Adrenal gland (tissue), 12 donors: ENCODE results near the gene SLC6A8. TPM values are rescaled to one million over a fixed set of nuclear protein-coding genes. Genes with fewer than 3 reads are reported as not detected.

Source experiments
- DNase-seq, 7 donors: peaks; one replicate each; pipeline ENCODE4 v3.0.0-alpha.2; 2019 to 2020
- H3K27ac ChIP-seq, 5 donors: fragments of 200-600 bp; sonication (generic) in 4 of 5; 1 replicate in 3 of 5; 2 replicates in 2 of 5; pipeline versions ENCODE4 v1.5.1 to v1.8.0; 2016 to 2020; ENCODE audit warnings: mild to moderate bottlenecking in 1 of 5
- H3K27me3 ChIP-seq: fragments of 200-600 bp; 2 replicates; pipeline ENCODE4 v1.8.0; 2021
- H3K36me3 ChIP-seq, 2 donors: fragments of 200-600 bp; replicated peaks in 1 of 2; 1 replicate in 1 of 2; 2 replicates in 1 of 2; pipeline versions ENCODE4 v1.5.1 to v1.8.0; 2018 to 2022
- H3K4me1 ChIP-seq, 2 donors: fragments of 200-600 bp; replicated peaks in 1 of 2; 1 replicate in 1 of 2; 2 replicates in 1 of 2; pipeline versions ENCODE4 v1.5.1 to v1.8.0; 2018 to 2021
- H3K4me3 ChIP-seq, 4 donors: fragments of 200-600 bp; sonication (generic) in 3 of 4; one replicate each; pipeline ENCODE4 v1.5.1; 2016 to 2018
- H3K9me3 ChIP-seq, 3 donors: fragments of 200-600 bp; sonication (generic) in 1 of 3; replicated peaks in 1 of 3; 1 replicate in 2 of 3; 2 replicates in 1 of 3; pipeline versions ENCODE4 v1.5.1 to v1.8.0; 2016 to 2021
- CTCF ChIP-seq, 6 experiments: fragments of 450-650 bp in 4 of 6; fragments of 200-600 bp in 2 of 6; sonication (generic) in 1 of 6; IDR thresholded peaks; 1 replicate in 5 of 6; 2 replicates in 1 of 6; pipeline versions ENCODE4 v1.5.1 to v1.8.0; 2016 to 2021; ENCODE audit warnings: antibody characterized with exemption in 6 of 6, mild to moderate bottlenecking in 2 of 6, moderate library complexity in 1 of 6
- POLR2A ChIP-seq, 2 donors: fragments of 450-650 bp; IDR thresholded peaks; one replicate each; pipeline ENCODE4 v1.6.1; 2017; ENCODE audit warnings: antibody characterized with exemption in 2 of 2, mild to moderate bottlenecking in 2 of 2, moderate library complexity in 1 of 2
- WGBS, 4 donors: extraction: QIAGEN DNeasy Blood & Tissue Kit in 2 of 4; methylation state at CpG; one replicate each; pipeline versions ENCODE4 v1.1.5 to v1.1.7; 2013 to 2017; 5-methylcytosine and 5-hydroxymethylcytosine counted together
- intact Hi-C, 2 donors: fragments of 100-400 bp; cut with DNase I; formaldehyde crosslinking; loops; one replicate each; pipeline versions ENCODE4 v1.14.1 to v1.15.0; 2022 to 2023
- polyA plus RNA-seq, 3 donors: library from polyadenylated mRNA; stranded (reverse); fragments of 200-250 nt in 2 of 3; fragments of 350-450 nt in 1 of 3; fragmentation: Illumina TruSeq in 1 of 3; extraction: RNeasy Lipid Tissue Mini Kit (QIAGEN cat#74804) in 1 of 3; gene quantifications; one replicate each; pipeline ENCODE4 v1.2.3, GENCODE V29; 2013 to 2014
- total RNA-seq, 9 donors: library from RNA; depleted of rRNA in 4 of 9; stranded (reverse); fragments of >200 nt in 4 of 9; fragments of 120-200 nt in 1 of 9; fragmentation: NEBNext Ultra II Directional in 1 of 9; extraction: Animal tissue kit (Norgen Biotek cat#: 25700) in 1 of 9; gene quantifications; one replicate each; pipeline versions ENCODE4 v1.1.0 to v1.2.4, GENCODE V29; 2013 to 2023
- donor health status: healthy with polysubstance abuse.
- donor health status: Bipolar disorder and iron deficiency.
- donor health status: DM: yes; HTN: yes; CAD: no.
- donor health status: DM: no; HTN: no; CAD: no.
- donor health status: DM: no; HTN: no; CAD: no.
- donor health status: DM: yes; HTN: yes; CAD: no.

Gene SLC6A8
- total and polyA plus RNA-seq, 12 donors: 3.1 to 136 (median 67.0) TPM

- WGBS, 4 donors: 21 to 43% (median 23%) methylated on average over 8 of the region's 8 CpGs; no CpG with 5 or more reads in 1 of the 4 donors
- no peak for TF ChIP-seq CTCF (IDR thresholded peaks at IDR 0.05)
- TF ChIP-seq POLR2A (IDR thresholded peaks at IDR 0.05): no peak
- Histone ChIP-seq H3K36me3 (no peaks in the 10 kb centered on the region), H3K9me3 (no peaks in the 10 kb centered on the region), H3K27me3 (peaks cover 42% of the 10 kb centered on the region), H3K4me1 (peaks cover 0 to 6% of the 10 kb centered on the region in 2 donors), H3K27ac (no peak overlapping the region), H3K4me3 (no peak overlapping the region)
- DNase-seq: no peak
- intact Hi-C loops: loop anchor here in 1 of 2 donors (10.0 kb wide), 1 partner anchor 87 kb away; no protein-coding TSS in a partner anchor
Observed at GRCh38 chrX:153641627-153642026, 46.1 kb upstream of the SLC6A8 start.

GRCh38 chrX:153642051-153642654, 45.6 kb upstream of the SLC6A8 start:
- peaks cover 48% of the 10 kb centered on the region for H3K27me3 ChIP-seq
- H3K27ac ChIP-seq: no peak overlapping the region
- H3K9me3 ChIP-seq: no peaks in the 10 kb centered on the region
- WGBS, 4 donors: 0 to 26% (median 3%) methylated on average over 10 to 41 of the region's 62 CpGs; no CpG with 5 or more reads in 1 of the 4 donors
- H3K4me1 ChIP-seq: peaks cover 0 to 6% of the 10 kb centered on the region in 2 donors
- no peak for TF ChIP-seq POLR2A (IDR thresholded peaks at IDR 0.05)
- no peak for TF ChIP-seq CTCF (IDR thresholded peaks at IDR 0.05)
- DNase-seq: peak in 1 of 7 donors; percentile 5
- no peak overlapping the region for H3K4me3 ChIP-seq
- no peaks in the 10 kb centered on the region for H3K36me3 ChIP-seq
- intact Hi-C loops: loop anchor here in 1 of 2 donors (10.0 kb wide), 1 partner anchor 87 kb away; no protein-coding TSS in a partner anchor

- DNase-seq: peak in 1 of 7 donors; percentile 6
- no peak overlapping the region for H3K27ac ChIP-seq
- TF ChIP-seq POLR2A (IDR thresholded peaks at IDR 0.05) (no peak), CTCF (IDR thresholded peaks at IDR 0.05) (no peak)
- no peaks in the 10 kb centered on the region for H3K9me3 ChIP-seq
- H3K4me1 ChIP-seq: peaks cover 0 to 6% of the 10 kb centered on the region in 2 donors
- 3 to 50% (median 32%) methylated on average over 32 to 46 of the region's 48 CpGs; no CpG with 5 or more reads in 1 of the 4 donors for WGBS, 4 donors
- intact Hi-C loops: loop anchor here in 1 of 2 donors (10.0 kb wide), 1 partner anchor 88 kb away; no protein-coding TSS in a partner anchor
- no peaks in the 10 kb centered on the region for H3K36me3 ChIP-seq
- no peak overlapping the region for H3K4me3 ChIP-seq
- H3K27me3 ChIP-seq: peaks cover 50% of the 10 kb centered on the region
Observed at GRCh38 chrX:153642655-153643430, 44.9 kb upstream of the SLC6A8 start.
